ENCODE data around the gene RBM42.

GRCh38 chr19:35663981-35664380 lies 35.1 kb downstream of the RBM42 start:
- no peak for TF ChIP-seq SIN3A (IDR thresholded peaks at IDR 0.05; ENCODE audit: borderline replicate concordance, insufficient read depth, low read length)
- no peak for TF ChIP-seq REST (IDR thresholded peaks at IDR 0.05; ENCODE audit: insufficient read depth in 1 of 2, low read depth in 2 of 2, low read length in 2 of 2)
- TF ChIP-seq POLR2AphosphoS5 (IDR thresholded peaks at IDR 0.05; ENCODE audit: low read depth, low read length): no peak
